SK-N-SH treated with all-trans-retinoic acid at 6 μM for 48 hours (cell line): Measurements from ENCODE around the gene LTBP1.
A peak's percentile ranks its signal among the peaks of the same experiment; 100 is the strongest.

Experiments used
- ATAC-seq: fragments of 200-7000 bp; cut with Tn5 transposase; 3 replicates; pipeline ENCODE4 v1.9.1; 2020; ENCODE audit warnings: mild to moderate bottlenecking, moderate library complexity
- CREB5 ChIP-seq: fragments of 250-450 bp; sonication (Bioruptor Pico); IDR thresholded peaks from 2 replicates; pipeline ENCODE4 v1.5.1; 2020; ENCODE audit warnings: low read depth, mild to moderate bottlenecking, moderate library complexity
- CSDC2 ChIP-seq: fragments of 250-450 bp; sonication (Bioruptor Pico); IDR thresholded peaks from 2 replicates; pipeline ENCODE4 v1.5.0; 2020; ENCODE audit warnings: mild to moderate bottlenecking, moderate library complexity
- CSRNP3 ChIP-seq: fragments of 250-450 bp; sonication (Bioruptor Pico); IDR thresholded peaks from 2 replicates; pipeline ENCODE4 v1.5.1; 2021; ENCODE audit warnings: mild to moderate bottlenecking, moderate library complexity
- ESRRG ChIP-seq: fragments of 250-450 bp; sonication (Bioruptor Pico); IDR thresholded peaks from 2 replicates; pipeline ENCODE4 v1.6.1; 2021; ENCODE audit warnings: mild to moderate bottlenecking
- GLIS3 ChIP-seq: fragments of 250-450 bp; sonication (Bioruptor Pico); IDR thresholded peaks from 2 replicates; pipeline ENCODE4 v1.5.0; 2020; ENCODE audit warnings: mild to moderate bottlenecking, moderate library complexity
- ISL1 ChIP-seq: fragments of 250-450 bp; sonication (Bioruptor Pico); IDR thresholded peaks from 2 replicates; pipeline ENCODE4 v2.1.2; 2022; ENCODE audit warnings: mild to moderate bottlenecking, moderate library complexity
- OSR1 ChIP-seq: fragments of 250-450 bp; sonication (Bioruptor Pico); IDR thresholded peaks from 2 replicates; pipeline ENCODE4 v1.8.0; 2022; ENCODE audit warnings: moderate library complexity, mild to moderate bottlenecking, inconsistent platforms
- SNAI2 ChIP-seq: fragments of 250-450 bp; sonication (Bioruptor Pico); IDR thresholded peaks from 2 replicates; pipeline ENCODE4 v1.5.0; 2020; ENCODE audit warnings: mild to moderate bottlenecking, moderate library complexity
- TCF4 ChIP-seq: fragments of 250-450 bp; sonication (Bioruptor Pico); IDR thresholded peaks from 2 replicates; pipeline ENCODE4 v1.8.0; 2021; ENCODE audit warnings: mild to moderate bottlenecking, moderate library complexity, borderline replicate concordance
- TOX ChIP-seq: fragments of 250-450 bp; sonication (Bioruptor Pico); IDR thresholded peaks from 2 replicates; pipeline ENCODE4 v1.8.0; 2021; ENCODE audit warnings: mild to moderate bottlenecking, moderate library complexity, borderline replicate concordance
- TSHZ2 ChIP-seq: fragments of 250-450 bp; sonication (Bioruptor Pico); IDR thresholded peaks from 2 replicates; pipeline ENCODE4 v1.5.0; 2020; ENCODE audit warnings: mild to moderate bottlenecking, moderate library complexity
- ZFP3 ChIP-seq: fragments of 250-450 bp; sonication (Bioruptor Pico); IDR thresholded peaks from 2 replicates; pipeline ENCODE4 v1.5.0; 2020; ENCODE audit warnings: mild to moderate bottlenecking, moderate library complexity
- ZNF565 ChIP-seq: fragments of 450-650 bp; formaldehyde crosslinking; conservative IDR thresholded peaks from 2 replicates; pipeline ENCODE4 v1.5.0; 2020; ENCODE audit warnings: low read depth, mild to moderate bottlenecking, moderate library complexity
- ZNF70 ChIP-seq: fragments of 450-650 bp; formaldehyde crosslinking; IDR thresholded peaks from 2 replicates; pipeline ENCODE4 v1.5.0; 2020; ENCODE audit warnings: mild to moderate bottlenecking, moderate library complexity
- ZNF8 ChIP-seq: fragments of 450-650 bp; formaldehyde crosslinking; IDR thresholded peaks from 2 replicates; pipeline ENCODE4 v1.5.0; 2020; ENCODE audit warnings: mild to moderate bottlenecking, moderate library complexity

Gene LTBP1

GRCh38 chr2:33256162-33256755, 309.5 kb downstream of the LTBP1 start:
- ATAC-seq, result no peak
- TF ChIP-seq ZNF8 (CRISPR knock-in tag) (no peak), TSHZ2 (CRISPR knock-in tag) (no peak), CSRNP3 (CRISPR knock-in tag) (no peak), ESRRG (CRISPR knock-in tag) (no peak), ZNF565 (CRISPR knock-in tag) (no peak), TCF4 (CRISPR knock-in tag) (no peak), TOX (no peak), ZFP3 (CRISPR knock-in tag) (no peak)
- TF ChIP-seq, all 23 proteins: peak for 0

- no peak for ATAC-seq
Observed at GRCh38 chr2:33258387-33258786, 311.6 kb downstream of the LTBP1 start.

GRCh38 chr2:33262097-33262496, 315.3 kb downstream of the LTBP1 start:
- TF ChIP-seq ISL1 (no peak), CREB5 (CRISPR knock-in tag) (no peak), GLIS3 (CRISPR knock-in tag) (no peak), ESRRG (CRISPR knock-in tag) (no peak), TOX (no peak), OSR1 (CRISPR knock-in tag) (no peak), TSHZ2 (CRISPR knock-in tag) (no peak), SNAI2 (no peak)
- TF ChIP-seq, all 23 proteins: peak for 0
- ATAC-seq, result peak; percentile 13; the same call in 1 of the 3 replicates

More at GRCh38 chr2:33258387-33258786, 311.6 kb downstream of the LTBP1 start:
- no peak for TF ChIP-seq CSDC2
- TF ChIP-seq CREB5 (CRISPR knock-in tag), result no peak
- TF ChIP-seq, all 23 proteins: peak for 0

GRCh38 chr2:33264766-33265165, 318.0 kb downstream of the LTBP1 start:
- no peak for ATAC-seq
- TF ChIP-seq ZNF70 (CRISPR knock-in tag) (no peak), OSR1 (CRISPR knock-in tag) (no peak), ZNF565 (CRISPR knock-in tag) (no peak)
